HepG2 (cell line): Measurements from ENCODE around the gene TMEM8B. TPM values are rescaled to one million over a fixed set of nuclear protein-coding genes. Genes with fewer than 3 reads are reported as not detected.

ENCODE experiments used
- CCAR2 ChIP-seq: fragments of 200-400 bp; formaldehyde crosslinking; optimal IDR thresholded peaks from 2 replicates; pipeline ENCODE3; 2018; ENCODE audit warnings: low read depth, mild to moderate bottlenecking, low read length, moderate library complexity
- CREBL2 ChIP-seq: sonication (generic); formaldehyde crosslinking; IDR thresholded peaks from 2 replicates; pipeline ENCODE4 v1.8.1; 2023; ENCODE audit warnings: missing genetic modification reagents, mild to moderate bottlenecking, borderline replicate concordance
- EHMT2 ChIP-seq: fragments of 200-600 bp; sonication (generic); IDR thresholded peaks from 2 replicates; pipeline ENCODE4 v1.7.0; 2017; ENCODE audit warnings: antibody characterized with exemption, low read depth, low read length, borderline replicate concordance
- GABPB1 ChIP-seq: IDR thresholded peaks from 2 replicates; pipeline ENCODE4 v1.6.1; 2016; ENCODE audit warnings: mild to moderate bottlenecking, missing genetic modification reagents, moderate library complexity, missing compliant biosample characterization
- GATAD1 ChIP-seq: IDR thresholded peaks from 2 replicates; pipeline ENCODE4 v1.6.1; 2016; ENCODE audit warnings: missing genetic modification reagents, missing compliant biosample characterization
- HNRNPL ChIP-seq: fragments of 200-400 bp; formaldehyde crosslinking; IDR thresholded peaks from 2 replicates; pipeline ENCODE4 v1.6.1; 2017; ENCODE audit warnings: mild to moderate bottlenecking, low read depth, low read length
- JUND ChIP-seq: sonication (generic); formaldehyde crosslinking; IDR thresholded peaks from 2 replicates; pipeline ENCODE4 v1.8.0; 2022; ENCODE audit warnings: mild to moderate bottlenecking, missing genetic modification reagents
- LCORL ChIP-seq, 2 experiments: fragments of 450-650 bp in 1 of 2; sonication (generic) in 1 of 2; formaldehyde crosslinking in 1 of 2; IDR thresholded peaks; 2 replicates each; pipeline versions ENCODE4 v1.5.0 to v1.6.1; 2017 to 2020; ENCODE audit warnings: antibody characterized with exemption in 1 of 2, missing genetic modification reagents in 1 of 2
- MTA1 ChIP-seq: sonication (generic); formaldehyde crosslinking; IDR thresholded peaks from 2 replicates; pipeline ENCODE4 v1.4.0; 2020; ENCODE audit warnings: missing genetic modification reagents, mild to moderate bottlenecking, borderline replicate concordance
- NCOR1 ChIP-seq: fragments of 200-600 bp; sonication (generic); IDR thresholded peaks from 2 replicates; pipeline ENCODE4 v1.7.0; 2017; ENCODE audit warnings: antibody characterized with exemption, low read length, borderline replicate concordance
- NFE2L2 ChIP-seq: fragments of 150-350 bp; IDR thresholded peaks from 2 replicates; pipeline ENCODE4 v1.6.1; 2014; ENCODE audit warnings: low read length
- RAD21 ChIP-seq: fragments of 450-650 bp; formaldehyde crosslinking; IDR thresholded peaks from 2 replicates; pipeline ENCODE4 v1.5.0; 2020; ENCODE audit warnings: mild to moderate bottlenecking
- SRF ChIP-seq: IDR thresholded peaks from 2 replicates; pipeline ENCODE4 v1.6.1; 2011; ENCODE audit warnings: mild to moderate bottlenecking, low read depth, low read length, moderate library complexity
- SRY ChIP-seq: sonication (generic); formaldehyde crosslinking; IDR thresholded peaks from 2 replicates; pipeline ENCODE4 v1.8.0; 2022; ENCODE audit warnings: mild to moderate bottlenecking, missing genetic modification reagents
- TBL1XR1 ChIP-seq: fragments of 150-350 bp; IDR thresholded peaks from 2 replicates; pipeline ENCODE4 v1.6.1; 2014; ENCODE audit warnings: borderline replicate concordance, low read length; ENCODE audit not compliant: partially characterized antibody
- ZNF260 ChIP-seq: sonication (generic); formaldehyde crosslinking; IDR thresholded peaks from 2 replicates; pipeline ENCODE4 v1.4.0; 2020; ENCODE audit warnings: missing genetic modification reagents, low read depth, mild to moderate bottlenecking, borderline replicate concordance
- ZNF274 ChIP-seq: sonication (generic); formaldehyde crosslinking; IDR thresholded peaks from 2 replicates; pipeline ENCODE4 v1.5.1; 2020; ENCODE audit warnings: mild to moderate bottlenecking, missing genetic modification reagents
- ZNF430 ChIP-seq: sonication (generic); formaldehyde crosslinking; IDR thresholded peaks from 2 replicates; pipeline ENCODE4 v1.9.0; 2021; ENCODE audit warnings: mild to moderate bottlenecking, missing genetic modification reagents
- ZNF446 ChIP-seq: sonication (generic); formaldehyde crosslinking; IDR thresholded peaks from 2 replicates; pipeline ENCODE4 v1.5.0; 2020; ENCODE audit warnings: mild to moderate bottlenecking, missing genetic modification reagents
- ZNF747 ChIP-seq: sonication (generic); formaldehyde crosslinking; IDR thresholded peaks from 2 replicates; pipeline ENCODE4 v1.8.1; 2023; ENCODE audit warnings: missing genetic modification reagents, mild to moderate bottlenecking, borderline replicate concordance
- polyA plus RNA-seq, 8 experiments: library from polyadenylated mRNA; depleted of rRNA in 3 of 8; stranded (reverse) in 7 of 8; unstranded in 1 of 8; fragments of >200 nt; fragmentation: Illumina TruSeq in 4 of 8; extraction: Trizol in 4 of 8; gene quantifications; 2 replicates each; pipeline versions ENCODE4 v1.2.1 to v1.2.3, GENCODE V29; 2011 to 2016; ENCODE audit warnings: low read depth in 4 of 8, missing spikeins in 1 of 8, mixed read lengths in 1 of 8; ENCODE audit not compliant: insufficient read depth in 1 of 8
- total RNA-seq, 5 experiments: library from RNA; depleted of rRNA; stranded (reverse); fragments of >200 nt; fragmentation: Illumina TruSeq; extraction: Trizol; gene quantifications; 2 replicates each; pipeline ENCODE4 v1.2.3, GENCODE V29; 2016; ENCODE audit warnings: low read depth in 1 of 5
- TF ChIP-seq, protein P1 (sequence below): sonication (generic); formaldehyde crosslinking; IDR thresholded peaks from one replicate; pipeline ENCODE4 v1.5.1; 2020; ENCODE audit warnings: mild to moderate bottlenecking, missing genetic modification reagents; ENCODE audit errors: not compliant biosample characterization

Gene TMEM8B
- total and polyA plus RNA-seq, 2 of the 13 experiments (the other 11 are each of a cell fraction or from before 2014, with no cell fraction given), result 2.1 to 2.7 TPM

DNA sequence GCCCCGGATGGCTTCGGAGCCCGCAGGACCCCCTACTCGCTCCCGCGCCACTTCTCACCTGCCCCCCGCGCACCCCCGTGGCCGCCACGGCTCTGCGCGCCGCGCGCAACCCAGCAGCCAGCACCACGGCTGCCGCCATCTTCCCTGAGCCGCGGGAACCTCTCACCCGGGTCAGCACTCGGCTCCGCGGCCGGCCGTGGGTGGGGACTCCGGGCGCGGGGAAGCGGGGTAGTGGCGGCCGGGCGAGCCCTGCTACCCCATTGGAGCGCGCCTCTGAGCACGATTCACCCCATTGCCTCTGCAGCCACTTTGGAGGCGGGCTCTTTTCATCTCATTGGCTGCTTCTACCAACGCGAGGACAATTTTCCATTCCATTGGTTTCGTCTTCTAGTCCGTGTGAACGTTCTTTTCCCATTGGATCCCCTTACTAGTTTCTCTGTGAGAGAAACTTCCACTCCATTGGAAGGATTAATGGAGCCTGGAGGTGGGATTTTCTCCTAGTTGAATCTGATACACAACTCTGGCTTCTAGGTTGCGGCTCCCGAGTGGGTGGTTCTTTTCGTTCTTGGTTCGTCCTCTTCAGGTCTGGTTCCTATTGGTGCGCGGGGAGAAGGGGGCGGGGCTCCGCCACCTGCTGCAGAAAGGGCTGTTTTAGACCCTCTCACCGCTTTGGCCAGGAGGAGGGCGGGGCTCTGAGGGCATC is 14.0 kb upstream of the TMEM8B start, which contains the start of gene HINT2 (continued):
- TF ChIP-seq, protein P1, sequence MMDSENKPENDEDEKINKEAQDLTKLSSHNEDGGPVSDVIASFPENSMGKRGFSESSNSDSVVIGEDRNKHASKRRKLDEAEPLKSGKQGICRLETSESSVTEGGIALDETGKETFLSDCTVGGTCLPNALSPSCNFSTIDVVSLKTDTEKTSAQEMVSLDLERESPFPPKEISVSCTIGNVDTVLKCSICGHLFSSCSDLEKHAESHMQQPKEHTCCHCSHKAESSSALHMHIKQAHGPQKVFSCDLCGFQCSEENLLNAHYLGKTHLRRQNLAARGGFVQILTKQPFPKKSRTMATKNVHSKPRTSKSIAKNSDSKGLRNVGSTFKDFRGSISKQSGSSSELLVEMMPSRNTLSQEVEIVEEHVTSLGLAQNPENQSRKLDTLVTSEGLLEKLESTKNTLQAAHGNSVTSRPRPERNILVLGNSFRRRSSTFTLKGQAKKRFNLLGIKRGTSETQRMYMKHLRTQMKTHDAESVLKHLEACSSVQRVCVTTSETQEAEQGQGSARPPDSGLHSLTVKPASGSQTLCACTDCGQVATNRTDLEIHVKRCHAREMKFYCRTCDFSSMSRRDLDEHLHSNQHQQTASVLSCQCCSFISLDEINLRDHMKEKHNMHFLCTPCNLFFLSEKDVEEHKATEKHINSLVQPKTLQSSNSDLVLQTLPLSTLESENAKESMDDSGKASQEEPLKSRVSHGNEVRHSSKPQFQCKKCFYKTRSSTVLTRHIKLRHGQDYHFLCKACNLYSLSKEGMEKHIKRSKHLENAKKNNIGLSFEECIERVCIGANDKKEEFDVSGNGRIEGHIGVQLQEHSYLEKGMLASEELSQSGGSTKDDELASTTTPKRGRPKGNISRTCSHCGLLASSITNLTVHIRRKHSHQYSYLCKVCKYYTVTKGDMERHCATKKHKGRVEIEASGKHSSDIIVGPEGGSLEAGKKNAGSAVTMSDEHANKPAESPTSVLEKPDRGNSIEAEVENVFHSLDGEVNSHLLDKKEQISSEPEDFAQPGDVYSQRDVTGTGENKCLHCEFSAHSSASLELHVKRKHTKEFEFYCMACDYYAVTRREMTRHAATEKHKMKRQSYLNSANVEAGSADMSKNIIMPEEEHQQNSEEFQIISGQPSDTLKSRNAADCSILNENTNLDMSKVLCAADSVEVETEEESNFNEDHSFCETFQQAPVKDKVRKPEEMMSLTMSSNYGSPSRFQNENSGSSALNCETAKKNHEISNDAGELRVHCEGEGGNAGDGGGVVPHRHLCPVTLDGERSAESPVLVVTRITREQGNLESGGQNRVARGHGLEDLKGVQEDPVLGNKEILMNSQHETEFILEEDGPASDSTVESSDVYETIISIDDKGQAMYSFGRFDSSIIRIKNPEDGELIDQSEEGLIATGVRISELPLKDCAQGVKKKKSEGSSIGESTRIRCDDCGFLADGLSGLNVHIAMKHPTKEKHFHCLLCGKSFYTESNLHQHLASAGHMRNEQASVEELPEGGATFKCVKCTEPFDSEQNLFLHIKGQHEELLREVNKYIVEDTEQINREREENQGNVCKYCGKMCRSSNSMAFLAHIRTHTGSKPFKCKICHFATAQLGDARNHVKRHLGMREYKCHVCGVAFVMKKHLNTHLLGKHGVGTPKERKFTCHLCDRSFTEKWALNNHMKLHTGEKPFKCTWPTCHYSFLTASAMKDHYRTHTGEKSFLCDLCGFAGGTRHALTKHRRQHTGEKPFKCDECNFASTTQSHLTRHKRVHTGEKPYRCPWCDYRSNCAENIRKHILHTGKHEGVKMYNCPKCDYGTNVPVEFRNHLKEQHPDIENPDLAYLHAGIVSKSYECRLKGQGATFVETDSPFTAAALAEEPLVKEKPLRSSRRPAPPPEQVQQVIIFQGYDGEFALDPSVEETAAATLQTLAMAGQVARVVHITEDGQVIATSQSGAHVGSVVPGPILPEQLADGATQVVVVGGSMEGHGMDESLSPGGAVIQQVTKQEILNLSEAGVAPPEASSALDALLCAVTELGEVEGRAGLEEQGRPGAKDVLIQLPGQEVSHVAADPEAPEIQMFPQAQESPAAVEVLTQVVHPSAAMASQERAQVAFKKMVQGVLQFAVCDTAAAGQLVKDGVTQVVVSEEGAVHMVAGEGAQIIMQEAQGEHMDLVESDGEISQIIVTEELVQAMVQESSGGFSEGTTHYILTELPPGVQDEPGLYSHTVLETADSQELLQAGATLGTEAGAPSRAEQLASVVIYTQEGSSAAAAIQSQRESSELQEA (CRISPR knock-in tag), result no peak
- TF ChIP-seq CREBL2 (CRISPR knock-in tag), result no peak
- TF ChIP-seq JUND, result no peak
- no peak for TF ChIP-seq ZNF446 (CRISPR knock-in tag)
- TF ChIP-seq MTA1, result no peak
- no peak for TF ChIP-seq ZNF430 (CRISPR knock-in tag)
- peak; percentile 62; the same call in 1 of the 2 replicates for TF ChIP-seq GABPB1 (CRISPR knock-in tag)
- TF ChIP-seq NFE2L2, result no peak
- no peak for TF ChIP-seq ZNF274
- TF ChIP-seq EHMT2, result no peak; the same call in 1 of the 2 replicates
- no peak for TF ChIP-seq SRF
- TF ChIP-seq LCORL (IDR thresholded peaks at IDR 0.05), result no peak
- peak; percentile 52; the same call in 1 of the 2 replicates for TF ChIP-seq LCORL (CRISPR knock-in tag; IDR thresholded peaks at IDR 0.05)
- no peak for TF ChIP-seq TBL1XR1
- TF ChIP-seq GATAD1 (CRISPR knock-in tag), result peak; percentile 24
- no peak for TF ChIP-seq HNRNPL
- 0 out of 2 replicates have a peak, but pooled peaks have one; percentile 77 for TF ChIP-seq SRY (CRISPR knock-in tag)
- no peak for TF ChIP-seq ZNF260
- TF ChIP-seq ZNF747 (CRISPR knock-in tag), result no peak
- no peak for TF ChIP-seq RAD21 (CRISPR knock-in tag)
- TF ChIP-seq CCAR2, result no peak
- TF ChIP-seq NCOR1, result peak; percentile 44; the same call in 1 of the 2 replicates
